NB4 (cell line): ENCODE data around the gene MECR.

Source experiments
- CTCF ChIP-seq: IDR thresholded peaks from one replicate; pipeline ENCODE4 v1.5.1; 2012; ENCODE audit warnings: low read depth, low read length
- POLR2A ChIP-seq: IDR thresholded peaks from 2 replicates; pipeline ENCODE4 v1.6.1; 2011; ENCODE audit warnings: mild to moderate bottlenecking; ENCODE audit not compliant: insufficient read length; ENCODE audit errors: extremely low read depth

GRCh38 chr1:29145739-29146437 lies 84.8 kb downstream of the MECR start:
- TF ChIP-seq CTCF (no peak), POLR2A (no peak)
